ENCODE results near the gene SMPD2. TPM values are rescaled to one million over a fixed set of nuclear protein-coding genes. Genes with fewer than 3 reads are reported as not detected.
"Not testable (repeated sequence)": the region's sequence is repeated elsewhere in the genome, so short reads cannot be mapped to it uniquely, and the experiment has no call there.

Gene SMPD2
- total and polyA plus RNA-seq, 4 donors = 2.5 to 10.6 (median 8.1) TPM

- no peaks in the 10 kb centered on the region for H3K36me3 ChIP-seq (ENCODE audit: control insufficient read depth in 1 of 2, insufficient read depth in 2 of 2, low read length in 1 of 2)
- no peaks in the 10 kb centered on the region for H3K27me3 ChIP-seq (ENCODE audit: control insufficient read depth in 1 of 2, insufficient read depth in 2 of 2, low read length in 1 of 2)
- H3K4me1 ChIP-seq (ENCODE audit: control insufficient read depth in 1 of 2, insufficient read depth in 2 of 2, low read length in 2 of 2) = no peaks in the 10 kb centered on the region
- DNase-seq (peak; percentile 84 to 90), ATAC-seq (ENCODE audit: low FRiP score) (peak; percentile 65)
- intact Hi-C loops (cut with DNase I) = loop anchor here in 1 of 2 donors (2.0 kb wide), 1 partner anchor 27 kb away; the partner anchor contains the start of gene ZBTB24
- peak within 1 kb of the TSS; percentile 62 to 78 for H3K4me3 ChIP-seq (ENCODE audit: low read length in 2 of 2)
- 0 to 1% methylated on average over 36 to 70 of the region's 70 CpGs for WGBS, 2 donors
- peak within 1 kb of the TSS; percentile 14 to 62 for H3K27ac ChIP-seq (ENCODE audit: low read depth in 1 of 2, low read length in 2 of 2)
- no peaks in the 10 kb centered on the region for H3K9me3 ChIP-seq (ENCODE audit: control insufficient read depth, low read length)
Measured at GRCh38 chr6:109455437-109456110, 15.1 kb downstream of the SMPD2 start, which contains the start of gene MICAL1. TSS of gene MICAL1 (minus strand) at chr6:109455772. CDS start at chr6:109454196, 1,576 bp downstream.

GRCh38 chr6:109456111-109456583 lies 15.6 kb downstream of the SMPD2 start:
- Histone ChIP-seq H3K27ac (ENCODE audit: low read depth in 1 of 2, low read length in 2 of 2) (peak overlapping the region in 1 of 2 donors; percentile 62), H3K4me1 (ENCODE audit: control insufficient read depth in 1 of 2, insufficient read depth in 2 of 2, low read length in 2 of 2) (no peaks in the 10 kb centered on the region)
- WGBS, 2 donors = 6 to 8% methylated on average over 30 to 38 of the region's 38 CpGs

GRCh38 chr6:109456710-109457561 lies 16.4 kb downstream of the SMPD2 start:
- intact Hi-C loops (cut with DNase I) = loop anchor here in 1 of 2 donors (2.0 kb wide), 1 partner anchor 26 kb away; the partner anchor contains the start of gene ZBTB24
- H3K4me3 ChIP-seq (ENCODE audit: low read length in 2 of 2) = no peak overlapping the region

More at GRCh38 chr6:109456111-109456583, 15.6 kb downstream of the SMPD2 start:
- intact Hi-C loops (cut with DNase I) = loop anchor here in 1 of 2 donors (2.0 kb wide), 1 partner anchor 27 kb away; the partner anchor contains the start of gene ZBTB24
- H3K9me3 ChIP-seq (ENCODE audit: control insufficient read depth, low read length) = no peaks in the 10 kb centered on the region
- no peaks in the 10 kb centered on the region for H3K36me3 ChIP-seq (ENCODE audit: control insufficient read depth in 1 of 2, insufficient read depth in 2 of 2, low read length in 1 of 2)
- DNase-seq (peak; percentile 69 to 80), ATAC-seq (ENCODE audit: low FRiP score) (peak; percentile 3)
- peak overlapping the region; percentile 62 to 78 for H3K4me3 ChIP-seq (ENCODE audit: low read length in 2 of 2)
- no peaks in the 10 kb centered on the region for H3K27me3 ChIP-seq (ENCODE audit: control insufficient read depth in 1 of 2, insufficient read depth in 2 of 2, low read length in 1 of 2)

GRCh38 chr6:109457562-109457996 lies 17.1 kb downstream of the SMPD2 start:
- ATAC-seq (ENCODE audit: low FRiP score) = no peak
- DNase-seq = no peak
- H3K9me3 ChIP-seq (ENCODE audit: control insufficient read depth, low read length) = no peaks in the 10 kb centered on the region
- peak overlapping the region in 1 of 2 donors; percentile 56 for H3K27ac ChIP-seq (ENCODE audit: low read depth in 1 of 2, low read length in 2 of 2)
- intact Hi-C loops (cut with DNase I) = loop anchor here in 1 of 2 donors (2.0 kb wide), 1 partner anchor 25 kb away; the partner anchor contains the start of gene ZBTB24
- 90 to 92% methylated on average over 6 of the region's 6 CpGs for WGBS, 2 donors
- H3K4me3 ChIP-seq (ENCODE audit: low read length in 2 of 2) = no peak overlapping the region
- no peaks in the 10 kb centered on the region for H3K27me3 ChIP-seq (ENCODE audit: control insufficient read depth in 1 of 2, insufficient read depth in 2 of 2, low read length in 1 of 2)
- H3K4me1 ChIP-seq (ENCODE audit: control insufficient read depth in 1 of 2, insufficient read depth in 2 of 2, low read length in 2 of 2) = no peaks in the 10 kb centered on the region
- H3K36me3 ChIP-seq (ENCODE audit: control insufficient read depth in 1 of 2, insufficient read depth in 2 of 2, low read length in 1 of 2) = peaks cover 0 to 2% of the 10 kb centered on the region in 2 donors

More at GRCh38 chr6:109456710-109457561, 16.4 kb downstream of the SMPD2 start:
- WGBS, 2 donors = 40 to 47% methylated on average over 16 of the region's 16 CpGs
- no peaks in the 10 kb centered on the region for H3K4me1 ChIP-seq (ENCODE audit: control insufficient read depth in 1 of 2, insufficient read depth in 2 of 2, low read length in 2 of 2)
- peak overlapping the region in 1 of 2 donors; percentile 62 for H3K27ac ChIP-seq (ENCODE audit: low read depth in 1 of 2, low read length in 2 of 2)
- H3K36me3 ChIP-seq (ENCODE audit: control insufficient read depth in 1 of 2, insufficient read depth in 2 of 2, low read length in 1 of 2) = no peaks in the 10 kb centered on the region
- peak; percentile 61 for ATAC-seq (ENCODE audit: low FRiP score)
- peak; percentile 83 to 86 for DNase-seq
- no peaks in the 10 kb centered on the region for H3K27me3 ChIP-seq (ENCODE audit: control insufficient read depth in 1 of 2, insufficient read depth in 2 of 2, low read length in 1 of 2)
- no peaks in the 10 kb centered on the region for H3K9me3 ChIP-seq (ENCODE audit: control insufficient read depth, low read length)

GRCh38 chr6:109458774-109459531 lies 18.4 kb downstream of the SMPD2 start:
- H3K27ac ChIP-seq (ENCODE audit: low read depth in 1 of 2, low read length in 2 of 2) = no peak overlapping the region
- no peak overlapping the region for H3K4me3 ChIP-seq (ENCODE audit: low read length in 2 of 2)
- peaks cover 0 to 2% of the 10 kb centered on the region in 2 donors for H3K36me3 ChIP-seq (ENCODE audit: control insufficient read depth in 1 of 2, insufficient read depth in 2 of 2, low read length in 1 of 2)
- DNase-seq = no peak
- ATAC-seq (ENCODE audit: low FRiP score) = no peak
- H3K4me1 ChIP-seq (ENCODE audit: control insufficient read depth in 1 of 2, insufficient read depth in 2 of 2, low read length in 2 of 2) = no peaks in the 10 kb centered on the region
- WGBS, 2 donors = 85 to 87% methylated on average over 5 of the region's 5 CpGs
- H3K9me3 ChIP-seq (ENCODE audit: control insufficient read depth, low read length) = no peaks in the 10 kb centered on the region
- H3K27me3 ChIP-seq (ENCODE audit: control insufficient read depth in 1 of 2, insufficient read depth in 2 of 2, low read length in 1 of 2) = no peaks in the 10 kb centered on the region
- intact Hi-C loops (cut with DNase I) = no loop called here

GRCh38 chr6:109460161-109460829 lies 19.8 kb downstream of the SMPD2 start:
- no peak overlapping the region for H3K4me3 ChIP-seq (ENCODE audit: low read length in 2 of 2)
- 82 to 94% methylated on average over 3 of the region's 3 CpGs for WGBS, 2 donors
- intact Hi-C loops (cut with DNase I) = no loop called here
- no peaks in the 10 kb centered on the region for H3K4me1 ChIP-seq (ENCODE audit: control insufficient read depth in 1 of 2, insufficient read depth in 2 of 2, low read length in 2 of 2)
- H3K27ac ChIP-seq (ENCODE audit: low read depth in 1 of 2, low read length in 2 of 2) = no peak overlapping the region
- H3K36me3 ChIP-seq (ENCODE audit: control insufficient read depth in 1 of 2, insufficient read depth in 2 of 2, low read length in 1 of 2) = peaks cover 0 to 2% of the 10 kb centered on the region in 2 donors
- DNase-seq (no peak), ATAC-seq (ENCODE audit: low FRiP score) (no peak)
- H3K27me3 ChIP-seq (ENCODE audit: control insufficient read depth in 1 of 2, insufficient read depth in 2 of 2, low read length in 1 of 2) = no peaks in the 10 kb centered on the region
- no peaks in the 10 kb centered on the region for H3K9me3 ChIP-seq (ENCODE audit: control insufficient read depth, low read length)

- DNase-seq; H3K9me3 ChIP-seq (ENCODE audit: control insufficient read depth, low read length); ATAC-seq (ENCODE audit: low FRiP score); H3K4me3 ChIP-seq (ENCODE audit: low read length in 2 of 2); H3K4me1 ChIP-seq (ENCODE audit: control insufficient read depth in 1 of 2, insufficient read depth in 2 of 2, low read length in 2 of 2); H3K27me3 ChIP-seq (ENCODE audit: control insufficient read depth in 1 of 2, insufficient read depth in 2 of 2, low read length in 1 of 2); H3K27ac ChIP-seq (ENCODE audit: low read depth in 1 of 2, low read length in 2 of 2); intact Hi-C loops (cut with DNase I); H3K36me3 ChIP-seq (ENCODE audit: control insufficient read depth in 1 of 2, insufficient read depth in 2 of 2, low read length in 1 of 2): not testable (repeated sequence)
- 100% methylated on average over 1 of the region's 1 CpG for WGBS, 2 donors
Measured at GRCh38 chr6:109461205-109461604, 20.7 kb downstream of the SMPD2 start.
